HG02973 (cell line): ENCODE results near the gene UBA6.
A peak's percentile ranks its signal among the peaks of the same experiment; 100 is the strongest.

Experiments
- ATAC-seq: cut with Tn5 transposase; IDR thresholded peaks from one replicate; pipeline ENCODE4 v1.9.1; 2021; ENCODE audit warnings: moderate library complexity; ENCODE audit not compliant: unreplicated experiment

Gene UBA6

DNA sequence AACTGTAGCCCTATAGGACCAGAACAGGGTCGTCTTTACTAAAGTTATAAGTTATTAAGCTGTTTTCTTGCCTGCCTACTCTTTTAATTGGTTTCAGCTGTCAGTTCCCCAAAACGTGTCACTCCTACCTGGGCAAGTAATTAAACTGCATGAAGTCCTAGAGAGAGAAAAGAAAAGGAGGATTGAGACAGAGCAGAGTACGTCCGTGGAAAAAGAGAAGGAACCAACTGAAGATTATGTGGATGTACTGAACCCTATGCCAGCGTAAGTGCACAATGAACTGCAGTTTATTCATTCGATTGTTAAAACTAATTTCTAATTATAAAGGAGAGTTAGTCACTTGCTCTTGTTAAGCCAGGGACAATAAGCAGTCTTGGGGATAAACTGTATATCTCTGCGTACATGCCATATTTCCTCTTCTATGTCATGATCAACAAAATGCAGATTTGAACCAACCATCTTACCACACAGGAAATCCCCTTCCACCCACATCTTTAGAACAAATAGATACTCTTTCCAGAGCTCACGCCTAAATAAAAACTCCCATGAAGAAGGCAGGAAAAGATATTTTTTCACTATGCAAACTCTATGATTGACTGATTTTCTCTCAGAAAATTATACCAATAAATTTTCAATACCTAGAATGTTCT, 119.6 kb downstream of the UBA6 start:
- ATAC-seq, result peak; percentile 49

DNA sequence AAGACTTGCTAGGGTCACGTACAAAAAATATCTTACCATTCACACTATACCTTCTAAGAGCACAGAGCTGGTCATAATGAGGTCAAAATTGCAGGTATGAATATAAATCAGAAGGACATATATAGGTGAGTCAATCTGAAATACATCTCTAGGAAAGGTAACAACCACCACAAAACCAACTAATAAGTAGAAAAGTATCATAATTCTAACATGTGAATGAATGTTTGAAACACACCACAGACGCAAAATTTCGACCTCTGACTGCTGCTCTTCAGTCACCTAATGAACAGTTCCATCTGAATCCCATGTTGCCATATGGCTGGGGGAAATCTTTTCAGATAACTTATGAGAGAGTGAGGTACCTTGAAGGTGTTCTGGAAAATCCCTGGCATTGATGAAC, 120.4 kb downstream of the UBA6 start:
- ATAC-seq, result peak; percentile 44

DNA sequence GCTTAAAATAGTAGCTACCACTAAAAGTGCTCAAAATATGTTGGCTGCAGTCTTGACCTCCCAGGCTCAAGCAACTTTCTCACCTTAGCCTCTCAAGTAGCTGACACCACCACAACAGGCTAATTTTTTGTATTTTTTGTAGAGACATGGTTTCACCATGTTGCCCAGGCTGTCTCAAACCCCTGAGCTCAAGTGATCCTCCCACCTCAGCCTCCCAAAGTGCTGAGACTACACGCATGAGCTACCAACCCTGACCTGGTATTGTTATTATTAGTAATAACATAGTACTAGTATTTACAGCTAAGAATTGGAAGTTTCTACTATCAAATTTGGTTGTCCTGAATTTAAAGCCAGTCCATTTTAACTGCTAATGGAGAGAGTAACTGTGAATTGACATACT, 124.4 kb downstream of the UBA6 start:
- ATAC-seq, result peak; percentile 44

DNA sequence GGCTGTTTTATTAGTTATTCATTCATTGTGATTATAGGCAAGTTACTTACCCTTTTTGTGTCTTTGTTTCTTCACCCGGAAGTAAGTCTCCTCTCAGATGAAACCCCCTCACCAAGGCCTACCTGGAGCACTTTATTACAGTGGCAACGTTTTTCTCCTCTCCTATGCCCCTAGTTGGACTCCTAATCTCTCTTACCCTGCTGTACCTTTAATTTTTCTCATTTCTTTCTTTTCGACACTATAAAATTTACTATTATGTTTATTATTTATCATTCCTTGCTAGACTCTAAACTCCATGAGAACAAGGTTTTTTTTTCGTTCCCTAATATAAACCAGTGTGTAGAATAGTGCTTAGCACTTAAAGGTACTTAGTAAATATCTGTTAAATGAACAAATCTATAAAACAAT, 124.9 kb downstream of the UBA6 start:
- ATAC-seq, result no peak

DNA sequence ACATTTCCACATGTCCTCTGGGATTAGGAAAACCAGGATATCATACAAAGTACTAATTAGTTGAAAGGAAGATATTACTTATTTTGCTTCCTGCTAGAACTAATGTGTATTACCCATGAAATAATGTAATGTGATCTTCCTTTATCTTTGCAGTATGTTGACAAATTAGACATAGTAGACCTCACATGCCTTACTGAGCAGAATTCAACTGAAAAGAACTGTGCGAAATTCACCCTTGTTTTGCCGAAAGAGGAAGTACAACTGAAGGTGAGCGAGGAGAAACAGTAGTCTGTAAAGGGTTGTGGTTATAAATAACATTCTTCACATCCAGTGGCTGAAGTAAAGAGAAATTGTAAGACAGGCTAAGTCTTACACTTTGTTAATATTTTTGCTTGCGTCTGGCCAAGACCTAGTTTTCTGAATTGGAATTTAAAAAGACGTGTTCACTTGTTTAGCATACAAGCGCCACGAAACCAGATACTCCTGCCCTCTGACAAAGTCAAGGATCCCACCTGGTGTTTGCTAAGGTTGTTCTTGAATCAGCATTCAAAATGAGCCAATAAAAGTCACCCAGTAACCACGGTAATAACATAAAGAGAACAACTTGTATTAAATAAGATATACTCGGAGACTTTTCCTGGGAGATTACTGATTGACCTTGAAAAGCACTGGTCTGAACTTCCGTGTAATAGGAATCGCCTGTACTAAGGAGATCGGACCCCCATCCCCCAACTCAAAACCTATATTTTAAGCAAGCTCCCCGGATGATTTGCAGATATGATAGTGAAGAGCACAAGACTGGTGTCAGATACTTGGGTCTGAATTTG, 125.5 kb downstream of the UBA6 start:
- peak; percentile 88 for ATAC-seq

DNA sequence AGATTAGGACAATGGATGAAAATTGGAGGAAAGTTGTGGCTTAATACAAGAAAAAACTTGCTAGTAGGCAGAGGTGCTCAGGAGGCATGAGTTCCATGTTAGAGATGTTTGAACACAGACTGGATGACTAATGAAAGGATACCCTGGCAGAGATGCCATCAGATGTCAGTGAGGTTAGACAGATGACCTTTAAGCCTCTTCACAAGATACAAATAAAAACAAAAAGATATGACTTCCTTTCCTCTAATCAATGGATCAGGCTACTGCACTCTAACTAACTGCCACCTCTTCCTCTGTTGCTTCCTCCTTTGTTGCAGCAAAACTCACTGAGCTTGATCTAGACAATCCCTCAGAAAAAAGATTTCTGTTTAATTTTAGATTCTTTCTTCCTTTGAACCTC, 127.8 kb downstream of the UBA6 start:
- no peak for ATAC-seq

DNA sequence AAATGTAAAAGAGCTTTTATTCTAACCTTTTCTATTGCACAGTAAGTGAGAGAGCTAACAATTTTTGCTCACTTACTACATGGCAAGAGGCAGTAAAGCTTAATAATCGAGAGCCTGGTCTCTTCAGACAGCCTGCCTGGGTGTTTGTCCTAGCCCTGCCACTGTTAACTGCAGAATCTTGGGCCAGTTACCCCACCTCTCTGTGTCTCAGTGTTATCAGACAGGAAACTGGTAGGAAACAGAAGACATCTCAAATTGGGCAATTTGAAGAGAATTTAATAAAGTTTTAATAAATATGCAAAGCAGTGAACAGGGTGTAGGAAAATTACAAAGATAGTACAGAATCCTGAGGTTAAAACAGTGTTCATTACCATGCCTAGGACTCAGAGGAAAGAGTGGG, 129.0 kb downstream of the UBA6 start:
- ATAC-seq, result no peak

DNA sequence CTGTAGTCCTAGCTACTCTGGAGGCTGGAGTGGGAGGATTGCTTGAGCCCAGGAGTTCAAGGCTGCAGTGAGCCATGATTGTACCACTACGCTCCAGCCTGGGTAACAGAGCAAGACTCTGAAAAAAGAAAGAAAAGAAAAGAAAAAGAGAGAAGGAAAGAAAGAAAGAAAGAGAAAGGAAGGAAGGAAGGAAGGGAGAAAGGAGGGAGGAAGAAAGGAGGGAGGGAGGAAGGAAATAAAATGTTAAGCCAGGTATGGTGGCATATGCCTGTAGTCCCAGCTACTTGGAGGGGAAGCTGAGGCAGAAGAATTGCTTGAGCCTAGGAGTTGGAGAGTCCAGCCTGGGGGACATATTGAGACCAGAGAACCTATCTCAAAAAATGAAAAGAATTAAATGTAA, 130.4 kb downstream of the UBA6 start:
- ATAC-seq, result no peak

DNA sequence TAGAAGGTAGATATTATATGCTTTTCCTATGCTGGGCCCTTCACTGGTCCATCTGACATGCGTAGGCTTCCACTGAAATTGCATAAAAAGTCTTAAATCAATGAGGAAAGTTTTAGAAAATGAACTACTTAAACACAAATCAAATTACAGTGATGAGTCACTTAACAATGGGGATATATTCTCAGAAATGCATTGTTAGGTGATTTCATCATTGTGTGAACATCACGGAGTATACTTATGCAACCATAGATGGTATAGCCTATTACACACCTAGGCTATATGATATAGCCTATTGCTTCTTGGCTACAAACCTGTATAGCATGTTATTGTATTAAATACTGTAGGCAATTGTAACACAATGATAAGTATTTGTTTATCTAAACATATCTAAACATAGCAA, 132.1 kb downstream of the UBA6 start:
- ATAC-seq, result no peak

DNA sequence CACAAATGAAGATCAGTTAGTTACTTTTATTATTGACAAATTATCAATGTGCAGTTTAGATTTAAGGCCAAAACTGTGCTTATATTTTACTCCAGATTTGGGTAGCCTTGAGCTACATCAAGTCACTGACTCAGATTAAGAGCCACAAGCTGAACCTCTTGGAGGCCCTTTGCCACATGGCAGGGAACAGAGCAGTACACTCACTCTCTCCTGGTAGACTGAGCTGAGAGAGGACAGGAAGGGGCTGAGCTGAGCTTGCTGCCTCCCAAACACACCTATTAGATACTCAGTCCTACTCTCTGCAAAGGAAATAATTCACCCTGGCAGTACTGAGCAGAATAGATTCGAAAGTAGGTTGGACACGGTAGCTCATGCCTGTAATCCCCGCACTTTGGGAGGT, 134.6 kb downstream of the UBA6 start:
- ATAC-seq, result no peak

DNA sequence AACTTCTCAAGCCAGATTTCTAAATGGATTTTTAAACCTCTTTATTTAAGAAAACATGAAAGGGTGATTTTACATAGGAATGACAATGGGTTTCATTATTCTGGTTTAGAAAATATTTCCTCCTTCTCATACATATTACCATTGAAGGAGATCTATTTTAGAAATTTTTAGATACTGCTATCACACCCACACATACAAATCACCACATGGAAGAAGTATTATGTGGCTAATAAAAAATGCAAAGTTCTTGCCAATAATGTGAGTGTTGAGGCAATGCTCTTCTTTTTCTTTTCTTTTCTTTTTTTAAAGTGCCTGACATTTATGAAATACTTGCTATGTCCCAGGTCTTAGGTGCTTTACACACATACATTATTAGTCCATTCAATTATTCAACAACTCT, 135.7 kb downstream of the UBA6 start:
- no peak for ATAC-seq
